Right lobe of liver (tissue), 6 donors: ENCODE results near the gene CD63. TPM values are rescaled to one million over a fixed set of nuclear protein-coding genes. Genes with fewer than 3 reads are reported as not detected.

Experiments used
- ATAC-seq, 4 donors: fragments of 200-7000 bp; cut with Tn5 transposase; one replicate each; pipeline ENCODE4 v1.9.1; 2020; ENCODE audit warnings: mild to moderate bottlenecking in 4 of 4, moderate library complexity in 4 of 4
- DNase-seq, 3 donors: peaks; one replicate each; pipeline ENCODE4 v3.0.0-alpha.2; 2020
- H3K27ac ChIP-seq, 3 donors: fragments of 200-600 bp; one replicate each; pipeline ENCODE4 v1.8.0; 2022
- H3K27me3 ChIP-seq, 2 donors: fragments of 200-600 bp; one replicate each; pipeline ENCODE4 v1.8.0; 2022
- H3K36me3 ChIP-seq, 4 donors: fragments of 200-600 bp; sonication (generic) in 1 of 4; one replicate each; pipeline versions ENCODE4 v1.5.1 to v1.8.0; 2017 to 2022; ENCODE audit warnings: control low read depth in 1 of 4
- H3K4me1 ChIP-seq, 4 donors: fragments of 200-600 bp; sonication (generic) in 1 of 4; one replicate each; pipeline versions ENCODE4 v1.5.1 to v1.8.0; 2017 to 2022; ENCODE audit warnings: control low read depth in 1 of 4
- H3K4me3 ChIP-seq, 3 donors: fragments of 200-600 bp; one replicate each; pipeline ENCODE4 v1.8.0; 2022
- H3K9me3 ChIP-seq, 4 donors: fragments of 200-600 bp; sonication (generic) in 1 of 4; one replicate each; pipeline versions ENCODE4 v1.5.1 to v1.8.0; 2017 to 2022; ENCODE audit warnings: control low read depth in 1 of 4
- CTCF ChIP-seq, 4 donors: fragments of 200-600 bp in 3 of 4; fragments of 450-650 bp in 1 of 4; IDR thresholded peaks; one replicate each; pipeline versions ENCODE4 v1.5.1 to v1.8.0; 2016 to 2022; ENCODE audit warnings: antibody characterized with exemption in 4 of 4, mild to moderate bottlenecking in 2 of 4
- POLR2A ChIP-seq: fragments of 450-650 bp; IDR thresholded peaks from one replicate; pipeline ENCODE4 v1.6.1; 2017; ENCODE audit warnings: antibody characterized with exemption, mild to moderate bottlenecking
- WGBS: methylation state at CpG from one replicate; pipeline ENCODE4 v1.1.6; 2018; ENCODE audit warnings: low coverage, low lambda C conversion rate; ENCODE audit not compliant: insufficient coverage; ENCODE audit errors: missing lambda C conversion rate; 5-methylcytosine and 5-hydroxymethylcytosine counted together
- intact Hi-C, 2 donors: fragments of 100-400 bp; cut with DNase I; formaldehyde crosslinking; loops; one replicate each; pipeline versions ENCODE4 v1.11.2 to v1.14.1; 2022
- total RNA-seq, 6 experiments: library from RNA; depleted of rRNA in 2 of 6; stranded (reverse); fragments of >200 nt in 2 of 6; fragmentation: NEBNext Ultra II Directional in 3 of 6; extraction: Animal tissue kit (Norgen Biotek cat#: 25700) in 3 of 6; gene quantifications; one replicate each; pipeline versions ENCODE4 v1.1.0 to v1.2.4, GENCODE V29; 2016 to 2023
- donor health status: DM: no; HTN: yes; CAD: no.
- donor health status: DM: no; HTN: no; CAD: no.
- donor health status: DM: no; HTN: no; CAD: no.
- donor health status: DM: no; HTN: yes; CAD: no.
- donor health status: DM: no; HTN: yes; CAD: no.

Gene CD63
- total RNA-seq, 6 experiments from 2014 or later: 213 to 556 (median 317) TPM

GRCh38 chr12:55696141-55696540 lies 32.7 kb downstream of the CD63 start:
- DNase-seq: peak in 2 of 3 donors; percentile 3 to 35
- intact Hi-C loops: no loop called here
- 60% methylated on average over 3 of the region's 6 CpGs for WGBS

GRCh38 chr12:55695349-55695748 lies 33.5 kb downstream of the CD63 start:
- 75% methylated on average over 6 of the region's 7 CpGs for WGBS
- Histone ChIP-seq H3K9me3 (no peaks in the 10 kb centered on the region), H3K36me3 (no peaks in the 10 kb centered on the region), H3K4me3 (no peak overlapping the region), H3K4me1 (no peaks in the 10 kb centered on the region), H3K27me3 (no peaks in the 10 kb centered on the region), H3K27ac (no peak overlapping the region)
- DNase-seq (peak in 1 of 3 donors; percentile 33), ATAC-seq (no peak)
- TF ChIP-seq CTCF (IDR thresholded peaks at IDR 0.05): no peak
- no peak for TF ChIP-seq POLR2A
- intact Hi-C loops: no loop called here

More at GRCh38 chr12:55696141-55696540, 32.7 kb downstream of the CD63 start:
- Histone ChIP-seq H3K36me3 (no peaks in the 10 kb centered on the region), H3K27me3 (no peaks in the 10 kb centered on the region), H3K4me1 (no peaks in the 10 kb centered on the region), H3K9me3 (no peaks in the 10 kb centered on the region), H3K27ac (no peak overlapping the region), H3K4me3 (no peak overlapping the region)
- no peak for ATAC-seq
- no peak for TF ChIP-seq CTCF (IDR thresholded peaks at IDR 0.05)
- TF ChIP-seq POLR2A: no peak

- Histone ChIP-seq H3K9me3 (no peaks in the 10 kb centered on the region), H3K4me3 (no peak overlapping the region), H3K27ac (no peak overlapping the region), H3K36me3 (no peaks in the 10 kb centered on the region), H3K4me1 (no peaks in the 10 kb centered on the region), H3K27me3 (no peaks in the 10 kb centered on the region)
- ATAC-seq: no peak
- TF ChIP-seq CTCF (IDR thresholded peaks at IDR 0.05) (no peak), POLR2A (no peak)
- 100% methylated on average over 1 of the region's 4 CpGs for WGBS
- intact Hi-C loops: no loop called here
- DNase-seq: peak in 1 of 3 donors; percentile 39
Measured at GRCh38 chr12:55694651-55695050, 34.2 kb downstream of the CD63 start.

GRCh38 chr12:55694188-55694515 lies 34.7 kb downstream of the CD63 start:
- intact Hi-C loops: no loop called here
- no peak for ATAC-seq
- Histone ChIP-seq H3K27ac (no peak overlapping the region), H3K4me3 (no peak overlapping the region), H3K9me3 (no peaks in the 10 kb centered on the region), H3K4me1 (peaks cover 0 to 4% (median 0%) of the 10 kb centered on the region in 4 donors), H3K36me3 (no peaks in the 10 kb centered on the region), H3K27me3 (no peaks in the 10 kb centered on the region)
- DNase-seq: peak in 1 of 3 donors; percentile 29
- WGBS: 92% methylated on average over 2 of the region's 7 CpGs
- no peak for TF ChIP-seq POLR2A
- no peak for TF ChIP-seq CTCF (IDR thresholded peaks at IDR 0.05)
